ENCODE measurements around the gene RNLS. TPM values are rescaled to one million over a fixed set of nuclear protein-coding genes. Genes with fewer than 3 reads are reported as not detected.

The RNLS gene
- polyA plus RNA-seq, 3 donors, result 3.3 to 3.9 (median 3.7) TPM

GRCh38 chr10:88292185-88292514 lies 291.0 kb downstream of the RNLS start:
- intact Hi-C loops (cut with micrococcal nuclease), result no loop called here
- no peak overlapping the region for H3K4me3 ChIP-seq (replicated peaks in 1 of 3; ENCODE audit: low read depth in 2 of 3, low read length in 3 of 3)
- no peak overlapping the region for H3K27ac ChIP-seq (ENCODE audit: low read depth in 1 of 2, low read length in 2 of 2)
- no peaks in the 10 kb centered on the region for H3K36me3 ChIP-seq (replicated peaks in 1 of 2; ENCODE audit: control insufficient read depth in 1 of 2, insufficient read depth in 2 of 2, low read length in 2 of 2)
- Mint-ChIP-seq H3K9me3 (peaks cover 0 to 3% (median 0%) of the 10 kb centered on the region in 7 donors), H3K27ac (no peak overlapping the region), H3K4me3 (no peak overlapping the region), H3K27me3 (ENCODE audit: low read depth in 3 of 3) (no peaks in the 10 kb centered on the region), H3K4me1 (peaks cover 5% of the 10 kb centered on the region), H3K36me3 (no peaks in the 10 kb centered on the region)
- H4K20me1 ChIP-seq (ENCODE audit: insufficient read depth, low read length), result no peaks in the 10 kb centered on the region
- H3K4me2 ChIP-seq (replicated peaks; ENCODE audit: extremely low read depth, low read length, poor library complexity, severe bottlenecking), result no peak overlapping the region
- H3K4me1 ChIP-seq (ENCODE audit: control insufficient read depth in 1 of 2, insufficient read depth in 2 of 2, low read length in 2 of 2), result peaks cover 0 to 5% of the 10 kb centered on the region in 2 donors
- no peaks in the 10 kb centered on the region for H3K79me2 ChIP-seq (ENCODE audit: insufficient read depth, low read length)
- DNase-seq, result no peak
- no peak for TF ChIP-seq CTCF (IDR thresholded peaks at IDR 0.05)
- H3K9ac ChIP-seq (ENCODE audit: insufficient read depth, low read length, poor library complexity, severe bottlenecking), result no peak overlapping the region
- no peaks in the 10 kb centered on the region for H3K27me3 ChIP-seq (ENCODE audit: control insufficient read depth in 2 of 2, insufficient read depth in 2 of 2, low read length in 2 of 2)
- no peak overlapping the region for H2AFZ ChIP-seq (ENCODE audit: insufficient read depth, low read depth, low read length, poor library complexity, severe bottlenecking)
- no peaks in the 10 kb centered on the region for H3K9me3 ChIP-seq (replicated peaks in 1 of 2; ENCODE audit: control insufficient read depth in 1 of 2, insufficient read depth in 1 of 2, low read length in 2 of 2)

GRCh38 chr10:88291289-88292184 lies 291.6 kb downstream of the RNLS start:
- Histone ChIP-seq H3K4me2 (replicated peaks; ENCODE audit: extremely low read depth, low read length, poor library complexity, severe bottlenecking) (no peak overlapping the region), H4K20me1 (ENCODE audit: insufficient read depth, low read length) (no peaks in the 10 kb centered on the region), H2AFZ (ENCODE audit: insufficient read depth, low read depth, low read length, poor library complexity, severe bottlenecking) (no peak overlapping the region), H3K27me3 (ENCODE audit: control insufficient read depth in 2 of 2, insufficient read depth in 2 of 2, low read length in 2 of 2) (no peaks in the 10 kb centered on the region), H3K9me3 (replicated peaks in 1 of 2; ENCODE audit: control insufficient read depth in 1 of 2, insufficient read depth in 1 of 2, low read length in 2 of 2) (no peaks in the 10 kb centered on the region), H3K4me1 (ENCODE audit: control insufficient read depth in 1 of 2, insufficient read depth in 2 of 2, low read length in 2 of 2) (peaks cover 0 to 5% of the 10 kb centered on the region in 2 donors), H3K4me3 (replicated peaks in 1 of 3; ENCODE audit: low read depth in 2 of 3, low read length in 3 of 3) (no peak overlapping the region), H3K79me2 (ENCODE audit: insufficient read depth, low read length) (no peaks in the 10 kb centered on the region), H3K9ac (ENCODE audit: insufficient read depth, low read length, poor library complexity, severe bottlenecking) (no peak overlapping the region), H3K36me3 (replicated peaks in 1 of 2; ENCODE audit: control insufficient read depth in 1 of 2, insufficient read depth in 2 of 2, low read length in 2 of 2) (no peaks in the 10 kb centered on the region), H3K27ac (ENCODE audit: low read depth in 1 of 2, low read length in 2 of 2) (no peak overlapping the region)
- no CpG with 5 or more reads among the region's 4 CpGs for WGBS (ENCODE audit: insufficient coverage)
- Mint-ChIP-seq H3K4me3 (no peak overlapping the region), H3K27ac (no peak overlapping the region), H3K36me3 (no peaks in the 10 kb centered on the region), H3K9me3 (peaks cover 0 to 3% (median 0%) of the 10 kb centered on the region in 7 donors), H3K27me3 (ENCODE audit: low read depth in 3 of 3) (no peaks in the 10 kb centered on the region), H3K4me1 (peaks cover 5% of the 10 kb centered on the region)
- DNase-seq, result no peak
- TF ChIP-seq CTCF (IDR thresholded peaks at IDR 0.05), result no peak
- intact Hi-C loops (cut with micrococcal nuclease), result no loop called here

Measured in CD14-positive monocyte (primary cell).